Calu3 (cell line): ENCODE results near the gene B3GNT3. TPM values are rescaled to one million over a fixed set of nuclear protein-coding genes. Genes with fewer than 3 reads are reported as not detected.
A peak's percentile ranks its signal among the peaks of the same experiment; 100 is the strongest.

Source experiments
- BruUV-seq: library from RNA; stranded (reverse); fragments of 400-500 nt; replicated peaks from 2 replicates; lab custom pipeline; 2021; lab: Mats Ljungman, UMichigan
- CTCF ChIA-PET: fragments of 300-600 bp; sonication (Branson Sonifier 250); formaldehyde crosslinking; loops from one replicate; lab custom pipeline; 2022; ENCODE audit warnings: antibody characterized with exemption; lab: Charles Lee
- DNase-seq: peaks from one replicate; pipeline ENCODE4 v3.0.0; 2022
- H3K27ac Mint-ChIP-seq: one replicate; pipeline ENCODE4 v1.8.0; 2022; ENCODE audit warnings: mixed read lengths; ENCODE audit not compliant: unreplicated experiment
- H3K27me3 Mint-ChIP-seq: one replicate; pipeline ENCODE4 v1.8.0; 2022; ENCODE audit warnings: mixed read lengths; ENCODE audit not compliant: unreplicated experiment
- H3K36me3 Mint-ChIP-seq: one replicate; pipeline ENCODE4 v1.8.0; 2022; ENCODE audit warnings: mild to moderate bottlenecking, moderate library complexity, mixed read lengths; ENCODE audit not compliant: insufficient read depth, unreplicated experiment
- H3K4me1 Mint-ChIP-seq: one replicate; pipeline ENCODE4 v1.8.0; 2022; ENCODE audit warnings: mild to moderate bottlenecking, low read depth, mixed read lengths; ENCODE audit not compliant: unreplicated experiment
- H3K4me3 Mint-ChIP-seq: one replicate; pipeline ENCODE4 v1.8.0; 2022; ENCODE audit warnings: mild to moderate bottlenecking, low read depth, moderate library complexity, mixed read lengths; ENCODE audit not compliant: unreplicated experiment
- H3K9me3 Mint-ChIP-seq: one replicate; pipeline ENCODE4 v1.8.0; 2022; ENCODE audit warnings: low read depth, mixed read lengths; ENCODE audit not compliant: unreplicated experiment
- intact Hi-C: fragments of 100-400 bp; cut with micrococcal nuclease; formaldehyde crosslinking; loops from one replicate; pipeline ENCODE4 v1.10.0; 2022; ENCODE audit not compliant: unreplicated experiment
- total RNA-seq: library from RNA; stranded (reverse); gene quantifications from 2 replicates; pipeline ENCODE4 v1.2.3, GENCODE V29; 2022
- TF ChIP-seq, protein P1 (sequence below): fragments of 200-600 bp; IDR thresholded peaks from one replicate; pipeline ENCODE4 v1.8.0; 2022; ENCODE audit warnings: antibody characterized with exemption; ENCODE audit not compliant: unreplicated experiment

The B3GNT3 gene
- total RNA-seq, 1 experiment from 2014 or later, result 75.1 TPM

DNA sequence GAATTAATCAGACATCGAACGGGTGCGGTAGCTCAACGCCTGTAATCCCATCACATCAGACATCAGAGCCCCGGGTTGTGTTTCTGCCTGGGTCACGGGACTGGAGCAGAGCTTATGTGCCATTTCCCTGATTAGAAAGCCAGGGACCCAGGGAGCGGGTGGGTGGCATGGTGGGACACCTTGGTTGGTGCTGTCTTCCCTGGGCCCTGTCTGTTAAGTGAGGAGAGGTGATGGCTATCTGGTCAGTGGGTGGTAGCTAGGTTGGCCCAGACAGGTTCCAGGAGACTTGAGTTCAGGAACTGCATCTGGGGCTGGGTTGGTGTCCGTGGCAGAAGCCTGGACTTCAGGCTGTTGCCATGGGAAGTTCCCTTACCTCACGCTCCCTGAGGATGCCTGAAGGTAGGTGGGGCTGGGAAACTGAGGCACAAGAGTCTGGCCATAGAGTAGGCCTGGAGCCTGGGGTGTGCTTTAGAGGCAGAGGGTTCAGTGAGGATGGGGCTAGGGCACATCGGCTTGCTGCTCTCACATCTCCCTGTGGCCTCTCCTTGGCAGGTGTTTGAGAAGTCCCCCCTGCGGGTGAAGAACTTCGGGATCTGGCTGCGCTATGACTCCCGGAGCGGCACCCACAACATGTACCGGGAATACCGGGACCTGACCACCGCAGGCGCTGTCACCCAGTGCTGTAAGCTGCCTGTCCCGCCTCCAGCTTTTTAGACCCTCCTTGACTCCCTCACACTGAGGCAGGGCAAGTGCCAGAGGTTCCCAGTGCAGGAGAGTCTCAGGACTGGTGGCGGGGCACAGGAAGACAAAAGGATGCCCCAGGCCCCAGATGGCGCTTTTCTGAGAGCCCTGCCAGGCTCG, 66.8 kb downstream of the B3GNT3 start:
- no peak for DNase-seq
- TF ChIP-seq, protein P1, sequence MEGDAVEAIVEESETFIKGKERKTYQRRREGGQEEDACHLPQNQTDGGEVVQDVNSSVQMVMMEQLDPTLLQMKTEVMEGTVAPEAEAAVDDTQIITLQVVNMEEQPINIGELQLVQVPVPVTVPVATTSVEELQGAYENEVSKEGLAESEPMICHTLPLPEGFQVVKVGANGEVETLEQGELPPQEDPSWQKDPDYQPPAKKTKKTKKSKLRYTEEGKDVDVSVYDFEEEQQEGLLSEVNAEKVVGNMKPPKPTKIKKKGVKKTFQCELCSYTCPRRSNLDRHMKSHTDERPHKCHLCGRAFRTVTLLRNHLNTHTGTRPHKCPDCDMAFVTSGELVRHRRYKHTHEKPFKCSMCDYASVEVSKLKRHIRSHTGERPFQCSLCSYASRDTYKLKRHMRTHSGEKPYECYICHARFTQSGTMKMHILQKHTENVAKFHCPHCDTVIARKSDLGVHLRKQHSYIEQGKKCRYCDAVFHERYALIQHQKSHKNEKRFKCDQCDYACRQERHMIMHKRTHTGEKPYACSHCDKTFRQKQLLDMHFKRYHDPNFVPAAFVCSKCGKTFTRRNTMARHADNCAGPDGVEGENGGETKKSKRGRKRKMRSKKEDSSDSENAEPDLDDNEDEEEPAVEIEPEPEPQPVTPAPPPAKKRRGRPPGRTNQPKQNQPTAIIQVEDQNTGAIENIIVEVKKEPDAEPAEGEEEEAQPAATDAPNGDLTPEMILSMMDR, result no peak
- Mint-ChIP-seq H3K9me3 (no peaks in the 10 kb centered on the region), H3K4me3 (peak overlapping the region; percentile 96), H3K27me3 (no peaks in the 10 kb centered on the region), H3K4me1 (peaks cover 10% of the 10 kb centered on the region), H3K27ac (peak overlapping the region; percentile 99), H3K36me3 (peaks cover 74% of the 10 kb centered on the region)
- intact Hi-C loops, result no loop called here
- BruUV-seq, result no TSS peak
- CTCF ChIA-PET, result interaction anchor here (0.5 to 0.9 kb wide), 2 partner anchors 31 to 71 kb away, joined by 3 to 4 read pairs; partner anchors contain the start of gene CCDC124

DNA sequence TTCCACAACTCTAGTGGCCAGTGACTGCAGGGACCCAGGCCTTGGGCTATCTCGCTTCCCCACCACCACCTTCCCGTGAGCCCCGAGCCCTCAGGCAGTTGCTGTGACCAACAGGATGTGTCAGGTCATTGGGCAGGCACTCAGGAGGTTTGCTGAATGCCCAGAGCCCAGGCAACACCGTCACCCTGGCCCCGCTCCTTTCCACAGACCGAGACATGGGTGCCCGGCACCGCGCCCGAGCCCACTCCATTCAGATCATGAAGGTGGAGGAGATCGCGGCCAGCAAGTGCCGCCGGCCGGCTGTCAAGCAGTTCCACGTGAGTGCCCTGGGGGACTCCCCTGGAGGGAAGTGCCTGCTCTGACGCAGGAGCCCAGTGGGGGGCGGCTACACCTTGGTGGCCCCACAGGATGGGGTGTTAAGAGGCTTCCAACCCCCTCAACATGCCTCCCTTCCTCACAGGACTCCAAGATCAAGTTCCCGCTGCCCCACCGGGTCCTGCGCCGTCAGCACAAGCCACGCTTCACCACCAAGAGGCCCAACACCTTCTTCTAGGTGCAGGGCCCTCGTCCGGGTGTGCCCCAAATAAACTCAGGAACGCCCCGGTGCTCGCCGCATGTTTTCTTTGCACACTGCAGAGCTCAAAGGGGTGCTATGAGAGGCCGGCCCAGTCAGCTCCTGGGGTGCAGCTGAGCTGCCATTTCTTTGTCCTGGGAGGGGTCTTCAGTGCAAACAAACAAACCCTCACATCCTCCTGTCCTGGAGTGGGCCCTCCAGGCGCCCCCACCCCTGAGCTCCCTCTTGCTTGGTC, 68.0 kb downstream of the B3GNT3 start:
- Mint-ChIP-seq H3K4me3 (no peak overlapping the region), H3K27ac (no peak overlapping the region), H3K27me3 (no peaks in the 10 kb centered on the region), H3K36me3 (peaks cover 77% of the 10 kb centered on the region), H3K4me1 (peaks cover 10% of the 10 kb centered on the region), H3K9me3 (no peaks in the 10 kb centered on the region)
- DNase-seq, result no peak
- intact Hi-C loops, result no loop called here
- no TSS peak for BruUV-seq
- TF ChIP-seq, protein P1, result no peak
- CTCF ChIA-PET, result no interaction called here

Other genes with a start within 250 kb of the B3GNT3 start
- 69.8 and 79.1 TPM in 2 replicates for gene COLGALT1, start 239.5 kb upstream of the B3GNT3 start, total RNA-seq
- 0.28 and 3.8 TPM in 2 replicates for gene UNC13A, start 106.8 kb upstream of the B3GNT3 start, total RNA-seq
- gene MAP1S, start 75.7 kb upstream of the B3GNT3 start, total RNA-seq, result 57.1 and 59.5 TPM in 2 replicates
- 0.61 and 1.3 TPM in 2 replicates for gene FCHO1, start 43.7 kb upstream of the B3GNT3 start, total RNA-seq
- gene INSL3, start 26.4 kb downstream of the B3GNT3 start, total RNA-seq, result not detected in 2 replicates
- gene JAK3, start 52.8 kb downstream of the B3GNT3 start, total RNA-seq, result not detected in 2 replicates
- gene RPL18A, start 64.8 kb downstream of the B3GNT3 start, total RNA-seq, result 955 and 1,054 TPM in 2 replicates
- not detected in 2 replicates for gene SLC5A5, start 76.8 kb downstream of the B3GNT3 start, total RNA-seq
- gene CCDC124, start 137.9 kb downstream of the B3GNT3 start, total RNA-seq, result 51.1 and 53.4 TPM in 2 replicates
- not detected in 2 replicates for gene KCNN1, start 172.0 kb downstream of the B3GNT3 start, total RNA-seq
- gene ARRDC2, start 213.0 kb downstream of the B3GNT3 start, total RNA-seq, result 15.8 and 23.0 TPM in 2 replicates